Stomach (tissue), 4 donors: ENCODE data around the gene TMEM45A.

ENCODE experiments used
- EP300 ChIP-seq: sonication (generic); formaldehyde crosslinking; IDR thresholded peaks from one replicate; pipeline ENCODE4 v1.6.1; 2017; ENCODE audit warnings: antibody characterized with exemption
- POLR2AphosphoS5 ChIP-seq, 3 donors: sonication (generic); formaldehyde crosslinking; IDR thresholded peaks; one replicate each; pipeline ENCODE4 v1.6.1; 2016; ENCODE audit warnings: antibody characterized with exemption in 3 of 3
- TF ChIP-seq, protein P1 (sequence below), 7 experiments: fragments of 450-650 bp in 4 of 7; fragments of 200-600 bp in 3 of 7; sonication (generic) in 3 of 7; IDR thresholded peaks; one replicate each; pipeline ENCODE4 v1.5.1; 2016 to 2019; ENCODE audit warnings: antibody characterized with exemption in 7 of 7, control low read depth in 2 of 7, mild to moderate bottlenecking in 1 of 7

DNA sequence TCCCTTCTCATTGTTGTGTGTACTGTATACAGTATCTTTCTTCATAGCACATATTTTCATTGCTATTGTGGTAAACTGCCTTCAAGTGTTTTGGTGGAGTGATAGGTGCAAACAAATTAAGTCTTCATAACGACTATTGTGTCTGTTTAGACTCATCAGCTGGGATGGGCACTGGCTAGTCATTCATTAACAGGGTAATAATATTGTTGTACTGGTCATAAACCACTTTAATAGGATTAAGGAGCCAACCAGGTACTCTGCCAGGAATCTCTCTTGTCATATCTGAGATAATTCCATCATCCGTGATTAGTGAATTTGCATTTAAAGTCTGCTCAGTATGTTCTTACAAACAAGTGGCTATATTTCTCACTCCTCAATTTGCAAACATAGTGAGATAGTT lies 10.2 kb upstream of the TMEM45A start:
- TF ChIP-seq POLR2AphosphoS5 (IDR thresholded peaks at IDR 0.05) = no peak
- no peak for TF ChIP-seq EP300
- TF ChIP-seq, protein P1, sequence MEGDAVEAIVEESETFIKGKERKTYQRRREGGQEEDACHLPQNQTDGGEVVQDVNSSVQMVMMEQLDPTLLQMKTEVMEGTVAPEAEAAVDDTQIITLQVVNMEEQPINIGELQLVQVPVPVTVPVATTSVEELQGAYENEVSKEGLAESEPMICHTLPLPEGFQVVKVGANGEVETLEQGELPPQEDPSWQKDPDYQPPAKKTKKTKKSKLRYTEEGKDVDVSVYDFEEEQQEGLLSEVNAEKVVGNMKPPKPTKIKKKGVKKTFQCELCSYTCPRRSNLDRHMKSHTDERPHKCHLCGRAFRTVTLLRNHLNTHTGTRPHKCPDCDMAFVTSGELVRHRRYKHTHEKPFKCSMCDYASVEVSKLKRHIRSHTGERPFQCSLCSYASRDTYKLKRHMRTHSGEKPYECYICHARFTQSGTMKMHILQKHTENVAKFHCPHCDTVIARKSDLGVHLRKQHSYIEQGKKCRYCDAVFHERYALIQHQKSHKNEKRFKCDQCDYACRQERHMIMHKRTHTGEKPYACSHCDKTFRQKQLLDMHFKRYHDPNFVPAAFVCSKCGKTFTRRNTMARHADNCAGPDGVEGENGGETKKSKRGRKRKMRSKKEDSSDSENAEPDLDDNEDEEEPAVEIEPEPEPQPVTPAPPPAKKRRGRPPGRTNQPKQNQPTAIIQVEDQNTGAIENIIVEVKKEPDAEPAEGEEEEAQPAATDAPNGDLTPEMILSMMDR (IDR thresholded peaks at IDR 0.05) = no peak
